HG03442 (cell line): Measurements from ENCODE around the gene CCDC197.

Experiments used
- ATAC-seq: cut with Tn5 transposase; IDR thresholded peaks from one replicate; pipeline ENCODE4 v1.9.1; 2021; ENCODE audit warnings: mild to moderate bottlenecking, moderate library complexity; ENCODE audit not compliant: unreplicated experiment

Gene CCDC197

GRCh38 chr14:94054936-94055335 is 57.8 kb downstream of the CCDC197 start:
- ATAC-seq: no peak

GRCh38 chr14:94056579-94057308 is 59.6 kb downstream of the CCDC197 start:
- peak; percentile 83 for ATAC-seq

- ATAC-seq: peak; percentile 36
These were observed 61.1 kb downstream of the CCDC197 start for GRCh38 chr14:94058128-94058673.
